Mononuclear cell (primary cell): ENCODE results near the gene IFTAP. TPM values are rescaled to one million over a fixed set of nuclear protein-coding genes. Genes with fewer than 3 reads are reported as not detected.

ENCODE experiments used
- H3K27me3 ChIP-seq: 2 replicates; pipeline ENCODE4 v1.6.0; 2011; ENCODE audit warnings: low read length, control low read depth; ENCODE audit not compliant: insufficient read depth
- H3K4me1 ChIP-seq: 2 replicates; pipeline ENCODE4 v1.5.1; 2011; ENCODE audit warnings: mild to moderate bottlenecking, low read length, control low read depth; ENCODE audit not compliant: insufficient read depth
- H3K4me3 ChIP-seq: 2 replicates; pipeline ENCODE4 v1.5.1; 2011; ENCODE audit warnings: mild to moderate bottlenecking, low read length, moderate library complexity
- H3K9me3 ChIP-seq: 2 replicates; pipeline ENCODE4 v1.5.1; 2011; ENCODE audit warnings: low read depth, mild to moderate bottlenecking, control low read depth, low read length
- total RNA-seq: library from RNA; depleted of rRNA; stranded (reverse); fragments of >200 nt; gene quantifications from one replicate; pipeline ENCODE4 v1.2.3, GENCODE V29; 2012

The IFTAP gene
- total RNA-seq, 1 donor: 2.7 TPM

DNA sequence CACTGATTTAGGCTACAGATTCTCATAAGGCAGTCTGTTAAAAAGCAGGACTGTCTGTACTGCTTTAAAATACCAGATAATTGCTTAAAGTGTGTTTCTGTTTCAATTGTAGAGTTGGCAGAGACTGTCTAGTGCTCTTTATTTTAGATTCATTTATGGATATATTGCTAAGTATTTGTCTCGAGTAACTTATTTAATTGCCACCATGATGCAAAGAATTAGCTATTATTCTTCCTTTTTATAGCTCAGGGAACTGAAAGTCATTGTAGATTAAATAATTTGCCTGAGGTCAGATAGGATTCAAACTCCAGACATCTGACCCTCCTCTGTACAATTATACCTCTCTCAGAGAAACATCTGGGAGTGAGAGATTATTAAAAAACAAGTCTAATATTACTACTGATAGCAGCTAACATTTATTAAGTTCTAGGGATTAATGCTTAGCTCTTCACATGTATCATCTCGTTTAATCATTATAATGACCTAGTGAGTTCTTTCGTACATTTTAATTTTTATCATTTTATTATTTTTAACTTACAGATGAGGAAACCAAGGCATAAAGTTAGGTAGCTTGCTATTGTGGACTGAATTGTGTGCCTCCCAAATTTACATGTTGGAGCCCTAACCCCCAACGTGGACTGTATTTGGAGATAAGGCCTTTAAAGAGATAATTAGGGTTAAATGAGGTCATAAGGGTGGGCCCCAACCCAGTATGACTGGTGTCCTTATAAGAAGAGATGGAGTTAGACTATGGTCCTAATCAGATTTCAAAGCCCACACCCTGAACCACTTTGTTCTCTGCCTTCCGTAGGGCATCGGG, 23.5 kb downstream of the IFTAP start:
- peaks cover 9% of the 10 kb centered on the region for H3K27me3 ChIP-seq
- no peaks in the 10 kb centered on the region for H3K4me1 ChIP-seq
- no peak overlapping the region for H3K4me3 ChIP-seq
- H3K9me3 ChIP-seq: no peaks in the 10 kb centered on the region

DNA sequence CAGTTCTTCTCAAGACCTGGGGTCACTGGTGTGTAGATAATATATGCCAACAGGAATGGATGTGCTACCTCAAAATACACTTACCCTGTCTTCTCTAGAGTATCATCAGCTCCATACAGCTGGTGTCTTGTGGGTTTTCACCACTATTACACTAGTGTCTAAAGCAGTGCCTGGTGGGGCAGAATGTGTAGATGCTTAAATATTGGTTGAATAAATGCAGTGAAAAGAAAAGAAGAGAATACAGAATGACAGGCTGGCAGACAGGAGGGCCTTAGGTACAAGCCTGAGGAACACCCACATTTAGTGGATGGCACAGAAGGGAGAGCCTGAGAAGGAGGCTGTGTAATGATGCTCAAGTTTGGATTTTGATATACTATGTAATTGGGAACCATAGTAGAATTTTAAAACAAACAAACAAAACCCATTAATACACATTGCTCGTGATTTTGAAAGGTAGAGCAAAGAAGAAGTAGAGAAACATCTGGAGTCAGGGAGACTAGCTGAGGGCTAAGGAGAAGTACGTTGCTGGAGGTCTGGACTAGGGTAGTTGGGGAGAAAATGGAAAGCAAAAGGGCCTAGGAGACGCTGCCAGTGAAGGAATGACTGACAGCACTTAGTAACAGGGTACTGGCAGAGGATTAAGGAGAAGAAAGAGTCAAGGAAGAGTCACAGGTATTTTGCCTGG, 24.2 kb downstream of the IFTAP start:
- Histone ChIP-seq H3K4me3 (no peak overlapping the region), H3K4me1 (no peaks in the 10 kb centered on the region), H3K9me3 (no peaks in the 10 kb centered on the region), H3K27me3 (peaks cover 9% of the 10 kb centered on the region)

DNA sequence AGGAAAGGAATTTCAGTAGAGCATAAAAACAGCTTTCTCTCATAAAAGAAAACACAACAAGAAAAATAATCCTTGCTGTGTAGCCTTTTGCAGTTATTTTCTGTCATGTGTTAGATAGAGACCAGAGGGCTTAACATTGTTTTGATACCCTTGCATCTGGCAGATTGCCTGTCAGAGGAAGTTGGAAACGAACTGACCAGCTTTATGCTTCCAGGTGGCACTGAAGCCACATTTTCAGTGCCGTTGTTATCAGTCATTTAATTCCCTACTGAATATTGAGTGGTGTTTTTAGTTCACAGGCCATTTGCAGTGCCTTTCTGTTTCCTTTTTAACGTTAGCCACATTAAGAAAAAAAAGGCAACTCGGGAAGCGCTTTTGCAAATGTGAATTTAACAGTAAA, 25.2 kb downstream of the IFTAP start:
- Histone ChIP-seq H3K4me1 (no peaks in the 10 kb centered on the region), H3K9me3 (no peaks in the 10 kb centered on the region), H3K4me3 (no peak overlapping the region), H3K27me3 (peaks cover 9% of the 10 kb centered on the region)

DNA sequence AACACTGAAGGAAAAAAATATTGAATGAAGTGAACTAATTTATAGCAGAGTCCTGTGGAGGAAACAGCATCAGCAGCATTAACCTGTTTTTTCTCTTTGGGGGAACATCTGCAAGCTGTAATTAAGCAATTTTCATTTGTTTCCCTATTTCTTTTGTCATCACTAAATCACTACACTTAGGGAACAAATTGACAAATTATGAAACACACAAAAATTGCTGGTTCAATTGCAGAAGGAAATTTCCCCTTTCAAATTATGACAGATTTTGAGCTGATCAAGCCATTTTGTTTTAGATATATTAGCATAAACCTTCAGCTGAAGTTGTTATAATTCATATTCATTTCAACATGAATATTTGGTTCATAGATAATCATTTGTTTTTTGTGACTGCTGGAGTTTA, 25.9 kb downstream of the IFTAP start:
- Histone ChIP-seq H3K27me3 (peaks cover 9% of the 10 kb centered on the region), H3K9me3 (no peaks in the 10 kb centered on the region), H3K4me1 (no peaks in the 10 kb centered on the region), H3K4me3 (no peak overlapping the region)

DNA sequence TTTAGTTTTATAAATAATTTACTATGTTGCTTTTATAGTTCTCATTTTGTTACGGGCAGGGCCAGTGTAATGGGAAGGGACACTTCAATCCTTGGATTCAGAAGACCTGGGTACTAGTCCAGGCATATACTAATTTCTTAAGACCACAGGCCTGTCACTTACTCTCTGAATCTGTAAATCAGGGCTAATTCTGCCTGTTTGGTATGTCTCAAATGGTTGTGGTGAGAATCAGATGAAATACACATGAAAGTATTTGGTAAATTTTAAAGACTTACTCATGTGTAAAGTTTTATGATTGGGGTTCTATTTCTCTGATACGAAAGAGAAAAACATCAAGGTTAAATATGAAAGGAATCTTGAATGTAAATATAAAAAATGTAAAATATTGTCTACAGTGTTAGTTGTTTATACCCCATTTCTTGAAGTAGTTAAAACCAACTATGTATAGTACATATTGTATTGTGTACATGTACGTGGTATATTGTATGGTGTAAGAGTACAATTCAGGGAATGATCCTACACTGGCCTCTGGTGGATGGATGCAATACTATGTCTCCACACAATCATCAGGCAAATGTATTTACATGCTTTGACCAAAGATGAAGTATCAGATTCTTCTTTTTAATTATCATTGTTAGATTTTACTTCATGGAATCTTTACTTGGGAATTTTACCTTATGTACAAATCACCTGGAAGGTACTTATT, 28.3 kb downstream of the IFTAP start:
- H3K27me3 ChIP-seq: peaks cover 7% of the 10 kb centered on the region
- no peak overlapping the region for H3K4me3 ChIP-seq
- H3K9me3 ChIP-seq: no peaks in the 10 kb centered on the region
- H3K4me1 ChIP-seq: no peaks in the 10 kb centered on the region

DNA sequence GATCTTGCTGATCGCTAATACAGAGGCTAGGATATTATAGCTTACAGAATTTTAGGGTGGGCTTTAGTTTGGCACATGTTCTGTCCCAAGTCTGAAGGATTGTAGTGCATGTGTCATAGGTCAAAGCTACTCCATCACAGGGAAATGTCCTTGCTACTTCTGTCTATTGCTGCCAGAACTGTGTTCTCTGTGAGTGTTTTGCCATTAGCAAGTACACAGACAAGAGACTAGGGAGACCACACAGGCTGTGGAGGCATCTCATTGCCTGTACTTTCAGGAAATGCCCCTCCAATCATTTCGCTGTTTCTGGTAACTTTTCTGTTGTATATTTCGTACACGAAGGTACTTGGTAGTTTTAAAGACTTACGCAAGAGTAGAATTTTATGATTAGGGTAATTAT, 29.2 kb downstream of the IFTAP start:
- no peak overlapping the region for H3K4me3 ChIP-seq
- peaks cover 2% of the 10 kb centered on the region for H3K27me3 ChIP-seq
- no peaks in the 10 kb centered on the region for H3K9me3 ChIP-seq
- no peaks in the 10 kb centered on the region for H3K4me1 ChIP-seq

DNA sequence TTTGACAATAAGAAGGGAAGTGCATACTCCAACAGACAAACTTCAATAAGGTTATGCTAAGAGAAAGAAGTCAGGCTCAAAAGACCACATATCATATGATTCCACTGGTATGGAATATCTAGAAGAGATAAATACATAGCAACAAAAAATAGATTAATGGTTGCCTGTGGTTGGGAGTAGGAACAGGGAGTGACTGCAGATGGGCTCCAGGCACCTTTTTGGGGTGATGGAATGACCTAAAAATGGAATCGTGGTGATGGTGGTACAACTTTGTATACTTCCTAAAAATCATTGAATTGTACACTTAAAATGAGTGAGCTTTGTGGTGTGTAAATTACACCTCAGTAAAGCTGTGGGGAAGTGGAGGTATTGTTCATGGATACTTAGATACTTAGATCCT, 32.7 kb downstream of the IFTAP start:
- H3K4me3 ChIP-seq: no peak overlapping the region
- no peaks in the 10 kb centered on the region for H3K27me3 ChIP-seq
- no peaks in the 10 kb centered on the region for H3K9me3 ChIP-seq
- H3K4me1 ChIP-seq: no peaks in the 10 kb centered on the region

DNA sequence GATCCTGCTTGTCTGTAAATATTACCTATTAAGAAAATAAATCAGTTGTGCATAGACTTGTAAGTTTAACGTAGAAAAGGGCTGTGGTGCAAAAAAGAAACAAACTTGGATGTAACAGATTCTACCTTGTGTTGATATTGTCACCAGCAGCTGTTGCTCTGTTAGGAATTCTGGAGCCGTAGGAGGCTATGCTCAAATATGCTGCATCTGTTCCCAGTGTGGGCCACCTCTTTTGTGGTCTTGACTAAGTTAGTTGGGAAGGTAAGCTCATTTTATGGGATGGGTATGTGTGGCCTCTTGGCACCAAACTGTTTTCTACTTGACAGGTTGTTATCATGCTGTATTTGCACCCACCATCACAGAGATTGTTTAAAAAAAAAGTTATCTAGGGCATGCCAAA, 33.2 kb downstream of the IFTAP start:
- Histone ChIP-seq H3K9me3 (no peaks in the 10 kb centered on the region), H3K27me3 (no peaks in the 10 kb centered on the region), H3K4me3 (no peak overlapping the region)

DNA sequence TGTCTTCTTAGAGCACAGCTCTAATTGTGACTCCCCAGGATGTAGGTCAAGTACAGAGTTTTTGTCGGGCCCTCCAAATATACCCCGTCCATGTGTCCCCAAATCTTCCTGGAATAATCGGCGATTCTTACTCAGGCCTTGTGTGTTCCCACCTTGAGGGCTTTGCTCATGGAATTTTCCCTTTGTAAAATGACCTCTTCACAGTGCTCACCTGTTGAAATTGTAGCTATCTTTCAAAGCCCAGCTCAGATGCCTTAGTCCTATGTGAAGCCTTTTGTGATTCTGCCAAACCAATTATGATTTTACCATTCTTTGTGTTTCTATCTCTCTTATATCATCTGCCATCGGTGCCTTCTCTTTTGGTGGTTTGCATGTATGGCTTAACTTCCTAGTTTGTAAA, 33.8 kb downstream of the IFTAP start:
- Histone ChIP-seq H3K27me3 (no peaks in the 10 kb centered on the region), H3K9me3 (no peaks in the 10 kb centered on the region), H3K4me3 (no peak overlapping the region), H3K4me1 (no peaks in the 10 kb centered on the region)

More for the DNA sequence above, 33.2 kb downstream of the IFTAP start:
- H3K4me1 ChIP-seq: no peaks in the 10 kb centered on the region

DNA sequence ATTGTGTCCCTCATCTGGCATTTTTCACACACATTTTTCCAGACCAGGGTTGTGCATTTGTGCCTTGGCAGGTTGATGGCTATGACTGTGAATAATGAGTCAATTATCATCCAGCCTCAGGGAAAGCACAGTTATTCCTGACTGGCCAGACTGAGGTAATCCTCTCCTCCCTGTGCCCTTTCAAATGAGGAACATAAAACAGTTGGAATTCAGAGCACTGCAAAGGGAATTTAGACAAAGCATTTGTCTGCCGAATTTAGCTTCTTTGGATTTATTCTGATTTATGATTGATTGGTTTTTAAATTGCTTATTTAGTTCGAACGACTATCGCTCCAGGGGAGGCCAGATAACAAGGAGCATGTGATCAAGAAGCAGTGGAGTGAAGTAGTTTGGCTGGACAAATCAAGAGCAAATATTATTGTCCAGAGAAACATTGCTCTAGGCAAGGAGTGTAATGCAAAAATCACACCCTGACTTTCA, 34.5 kb downstream of the IFTAP start:
- no peaks in the 10 kb centered on the region for H3K9me3 ChIP-seq
- no peak overlapping the region for H3K4me3 ChIP-seq
- H3K4me1 ChIP-seq: no peaks in the 10 kb centered on the region
- no peaks in the 10 kb centered on the region for H3K27me3 ChIP-seq

DNA sequence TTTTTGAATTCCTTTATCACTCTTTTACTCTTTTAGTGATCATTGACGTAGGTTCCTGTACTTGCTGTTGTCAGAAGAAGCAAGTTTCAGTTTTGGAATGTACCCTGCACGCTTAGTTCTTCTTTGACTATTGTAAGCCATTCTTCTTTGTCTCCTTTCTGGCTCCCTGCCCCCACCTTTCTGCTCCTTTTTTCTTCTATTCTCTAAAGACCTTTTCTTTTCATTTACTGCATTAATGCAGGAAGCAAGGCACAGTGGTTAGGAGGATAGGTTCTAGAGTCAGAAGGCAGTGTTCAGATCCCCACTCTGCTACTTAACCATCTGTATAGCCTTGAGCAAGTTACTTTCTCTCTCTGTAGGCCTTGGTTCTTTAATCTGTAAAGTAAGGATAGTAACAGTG, 37.5 kb downstream of the IFTAP start:
- Histone ChIP-seq H3K4me3 (no peak overlapping the region), H3K4me1 (no peaks in the 10 kb centered on the region), H3K9me3 (no peaks in the 10 kb centered on the region), H3K27me3 (no peaks in the 10 kb centered on the region)

DNA sequence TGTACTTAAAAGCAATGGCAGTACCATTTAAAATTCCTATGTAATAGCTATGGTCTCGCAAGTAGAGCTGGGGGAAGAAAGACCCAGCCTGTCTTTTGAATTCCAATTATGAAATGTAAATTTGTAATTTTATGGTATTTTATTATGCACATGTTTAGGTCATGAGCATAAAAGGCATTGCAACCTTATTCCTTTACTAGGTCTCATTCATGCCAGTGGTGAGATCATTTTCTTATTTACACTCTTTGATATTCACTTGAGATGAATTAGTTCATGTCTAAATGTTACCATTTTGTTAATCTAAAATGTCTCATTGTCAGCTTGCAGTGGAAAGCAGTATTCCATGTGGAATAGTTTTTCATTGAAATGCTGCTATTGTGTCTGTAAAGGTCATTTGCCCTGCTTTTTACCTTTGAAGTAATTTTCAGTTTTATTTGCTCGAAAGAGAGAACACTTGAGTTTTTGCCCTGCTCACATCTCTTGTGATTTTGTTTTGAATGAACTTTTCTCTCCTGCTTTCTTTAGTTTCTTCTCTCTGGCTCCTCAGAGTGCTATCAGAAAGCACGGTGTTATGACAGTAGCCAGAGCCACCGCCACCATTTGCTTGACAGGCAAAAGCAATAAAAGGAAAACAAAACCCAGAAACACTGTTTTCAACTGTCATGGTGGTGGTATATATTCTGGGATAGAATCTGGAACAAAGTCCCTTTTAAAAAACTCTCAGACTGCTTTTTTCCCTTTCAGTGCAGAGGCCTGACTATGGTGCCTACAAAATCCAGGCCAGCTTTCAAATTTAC, 41.0 kb downstream of the IFTAP start:
- Histone ChIP-seq H3K4me1 (no peaks in the 10 kb centered on the region), H3K27me3 (no peaks in the 10 kb centered on the region), H3K9me3 (no peaks in the 10 kb centered on the region), H3K4me3 (no peak overlapping the region)

DNA sequence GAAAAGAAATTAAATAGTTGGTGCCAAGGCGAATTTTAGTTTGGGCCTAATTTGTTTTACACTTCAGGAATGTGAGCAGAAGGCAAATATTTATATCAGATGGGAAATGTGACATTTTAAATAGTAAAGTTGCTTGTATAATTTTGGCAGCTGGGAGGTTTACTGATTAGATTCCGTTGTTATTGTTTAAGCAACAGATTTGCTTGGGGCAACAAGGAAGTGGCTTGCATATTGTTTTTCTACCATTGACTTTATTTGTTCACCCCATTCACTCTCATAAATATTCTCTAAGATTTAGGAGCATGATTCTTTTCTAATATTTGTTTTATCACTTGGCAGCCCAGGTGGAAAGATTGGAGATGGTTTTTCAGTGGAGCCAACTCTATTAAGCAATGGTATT, 44.3 kb downstream of the IFTAP start:
- Histone ChIP-seq H3K27me3 (no peaks in the 10 kb centered on the region), H3K4me3 (no peak overlapping the region), H3K9me3 (no peaks in the 10 kb centered on the region), H3K4me1 (no peaks in the 10 kb centered on the region)

DNA sequence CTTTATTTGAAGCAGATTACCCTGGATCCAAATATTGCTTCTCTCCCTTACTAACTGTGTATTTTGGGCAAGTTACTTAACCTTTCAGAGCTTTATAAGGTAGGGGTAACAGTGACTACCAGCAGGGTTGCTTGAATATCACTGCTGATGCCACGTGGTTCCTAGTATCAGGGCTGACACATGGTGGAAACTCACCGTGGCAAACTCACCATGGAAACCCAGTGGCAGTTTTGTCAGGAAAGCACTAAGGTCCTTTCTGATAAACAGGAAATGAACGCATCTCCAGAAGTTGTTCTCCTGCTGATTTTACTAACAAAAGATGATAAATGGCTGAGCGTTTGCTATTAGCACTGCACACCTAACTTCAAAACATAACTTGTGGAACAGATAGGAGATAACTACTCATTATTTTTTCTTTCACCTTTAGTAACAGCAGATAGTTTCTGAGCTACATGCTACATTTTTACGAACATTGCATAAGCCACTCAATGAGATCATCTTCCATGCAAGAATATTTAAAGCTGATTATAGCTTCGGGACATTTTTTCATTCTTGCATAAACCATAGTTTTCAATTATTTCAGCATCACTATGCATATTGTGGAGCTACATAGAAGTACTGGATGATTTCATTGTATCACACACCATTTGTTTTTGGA, 63.4 kb downstream of the IFTAP start:
- Histone ChIP-seq H3K4me1 (no peaks in the 10 kb centered on the region), H3K4me3 (no peak overlapping the region), H3K27me3 (no peaks in the 10 kb centered on the region), H3K9me3 (no peaks in the 10 kb centered on the region)
